OCI-LY3 (cell line): ENCODE data around the gene BAIAP2L2.

ENCODE experiments used
- CTCF ChIP-seq: fragments of 200-600, 300-600 bp; sonication (generic); IDR thresholded peaks from 2 replicates; pipeline ENCODE4 v1.5.1; 2014; ENCODE audit warnings: antibody characterized with exemption, low read length, low read depth
- EZH2phosphoT487 ChIP-seq: fragments of 200-600 bp; shearing (Covaris generic); IDR thresholded peaks from 2 replicates; pipeline ENCODE4 v1.6.1; 2018; ENCODE audit warnings: antibody characterized with exemption, mixed run types, low read depth

GRCh38 chr22:38129856-38130255 is 19.4 kb upstream of the BAIAP2L2 start:
- TF ChIP-seq EZH2phosphoT487 (no peak), CTCF (no peak)
